Erythroblast (primary cell): ENCODE results near the gene DOC2B.

Source experiments
- GATA1 ChIP-seq: IDR thresholded peaks from 2 replicates; pipeline ENCODE4 v1.6.1; 2011; ENCODE audit warnings: low read depth, mild to moderate bottlenecking, control low read depth, low read length, moderate library complexity
- POLR2A ChIP-seq: IDR thresholded peaks from 2 replicates; pipeline ENCODE4 v1.6.1; 2011; ENCODE audit warnings: mild to moderate bottlenecking, low read length

DNA sequence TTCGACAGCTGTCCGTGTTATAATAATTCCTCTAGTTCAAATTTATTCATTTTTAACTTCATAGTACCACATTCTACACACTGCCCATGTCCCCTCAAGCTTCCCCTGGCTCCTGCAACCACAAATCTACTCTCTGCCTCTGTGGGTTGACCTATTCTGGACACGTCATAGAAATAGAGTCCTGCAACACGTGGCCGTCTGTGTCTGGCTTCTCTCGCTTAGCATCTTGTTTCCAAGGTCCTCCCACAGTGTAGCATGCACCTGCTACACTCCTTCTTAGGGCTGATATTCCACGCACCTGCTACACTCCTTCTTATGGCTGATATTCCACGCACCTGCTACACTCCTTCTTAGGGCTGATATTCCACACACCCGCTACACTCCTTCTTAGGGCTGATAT, 27.6 kb downstream of the DOC2B start:
- no peak for TF ChIP-seq POLR2A
- no peak for TF ChIP-seq GATA1
